Endothelial cell of umbilical vein (primary cell): ENCODE measurements around the gene ZNRF1. TPM values are rescaled to one million over a fixed set of nuclear protein-coding genes. Genes with fewer than 3 reads are reported as not detected.

ENCODE experiments used
- BruUV-seq: library from RNA; stranded (reverse); fragments of 400-500 nt; replicated peaks from 2 replicates; lab custom pipeline; 2021; lab: Mats Ljungman, UMichigan
- CTCF ChIA-PET: fragments of 300-600, 350-600 bp; sonication (Branson Sonifier 250); formaldehyde crosslinking; loops from one replicate; lab custom pipeline; 2021; ENCODE audit warnings: antibody characterized with exemption, inconsistent platforms; lab: Charles Lee
- POLR2A ChIA-PET: fragments of 300-600, 350-600 bp; sonication (Branson Sonifier 250); formaldehyde crosslinking; loops from one replicate; lab custom pipeline; 2021; ENCODE audit warnings: antibody characterized with exemption, inconsistent platforms; lab: Charles Lee
- DNase-seq: peaks from one replicate; pipeline ENCODE4 v3.0.0-alpha.2; 2011; ENCODE audit warnings: low read depth, low spot score
- FAIRE-seq: peaks from 2 replicates; lab custom pipeline; 2011; peaks lifted over from hg19 to GRCh38; lab: Jason Lieb, UNC
- H2AFZ ChIP-seq: 2 replicates; pipeline ENCODE4 v1.6.0; 2012; ENCODE audit warnings: low read depth, low read length, control low read depth, inconsistent platforms
- H3K27ac ChIP-seq: 2 replicates; pipeline ENCODE4 v1.5.1; 2011; ENCODE audit warnings: low read depth, mild to moderate bottlenecking, control low read depth, low read length, moderate library complexity; ENCODE audit not compliant: insufficient read depth
- H3K27me3 ChIP-seq, 2 experiments: 2 replicates each; pipeline versions ENCODE4 v1.6.0 to v1.6.1; 2011; ENCODE audit warnings: low read length in 2 of 2, mixed read lengths in 1 of 2; ENCODE audit not compliant: control insufficient read depth in 2 of 2, insufficient read depth in 2 of 2
- H3K36me3 ChIP-seq, 2 experiments: 2 replicates in 1 of 2; 3 replicates in 1 of 2; pipeline ENCODE4 v1.5.1; 2011; ENCODE audit warnings: low read length in 2 of 2, mild to moderate bottlenecking in 1 of 2, moderate library complexity in 1 of 2; ENCODE audit not compliant: control insufficient read depth in 2 of 2, insufficient read depth in 2 of 2; ENCODE audit errors: extremely low read depth in 1 of 2
- H3K4me1 ChIP-seq: 3 replicates; pipeline ENCODE4 v1.5.1; 2011; ENCODE audit warnings: mild to moderate bottlenecking, low read length; ENCODE audit not compliant: control insufficient read depth, insufficient read depth; ENCODE audit errors: extremely low read depth
- H3K4me2 ChIP-seq: 2 replicates; pipeline ENCODE4 v1.6.1; 2011; ENCODE audit warnings: low read length, control low read depth, mixed read lengths; ENCODE audit not compliant: insufficient read depth
- H3K4me3 ChIP-seq, 3 experiments: fragments of 200-600 bp in 1 of 3; sonication (generic), shearing (Covaris generic) in 1 of 3; replicated peaks in 1 of 3; 2 replicates each; pipeline ENCODE4 v1.5.1; 2011 to 2016; ENCODE audit warnings: control low read depth in 3 of 3, low read length in 3 of 3, mild to moderate bottlenecking in 2 of 3, inconsistent platforms in 1 of 3, low read depth in 1 of 3, moderate library complexity in 1 of 3; ENCODE audit not compliant: insufficient read depth in 1 of 3
- H3K79me2 ChIP-seq: 2 replicates; pipeline ENCODE4 v1.6.0; 2012; ENCODE audit warnings: low read length, inconsistent platforms; ENCODE audit not compliant: control insufficient read depth, insufficient read depth
- H3K9ac ChIP-seq: replicated peaks from 2 replicates; pipeline ENCODE3; 2011; ENCODE audit warnings: low read length, control low read depth; ENCODE audit not compliant: insufficient read depth; ENCODE audit errors: extremely low read depth
- H3K9me1 ChIP-seq: replicated peaks from 3 replicates; pipeline ENCODE4 v1.6.0; 2011; ENCODE audit warnings: mild to moderate bottlenecking, low read length; ENCODE audit not compliant: control insufficient read depth, insufficient read depth; ENCODE audit errors: extremely low read depth
- H3K9me3 ChIP-seq: replicated peaks from 2 replicates; pipeline ENCODE4 v1.5.1; 2012; ENCODE audit warnings: low read length, inconsistent platforms; ENCODE audit not compliant: control insufficient read depth, insufficient read depth
- H4K20me1 ChIP-seq: replicated peaks from 2 replicates; pipeline ENCODE3; 2011; ENCODE audit warnings: mild to moderate bottlenecking, low read length; ENCODE audit not compliant: control insufficient read depth, insufficient read depth; ENCODE audit errors: extremely low read depth
- EZH2 ChIP-seq: IDR thresholded peaks from 2 replicates; pipeline ENCODE4 v1.6.1; 2012; ENCODE audit warnings: borderline replicate concordance, low read depth, mild to moderate bottlenecking, moderate library complexity, low read length, inconsistent platforms; ENCODE audit not compliant: severe bottlenecking
- FOS ChIP-seq: IDR thresholded peaks from 2 replicates; pipeline ENCODE4 v1.6.1; 2011; ENCODE audit warnings: mild to moderate bottlenecking, low read length, moderate library complexity, borderline replicate concordance; ENCODE audit not compliant: insufficient read depth
- GATA2 ChIP-seq: IDR thresholded peaks from 2 replicates; pipeline ENCODE4 v1.7.0; 2011; ENCODE audit warnings: low read depth, mild to moderate bottlenecking, moderate library complexity, mixed read lengths, low read length; ENCODE audit not compliant: insufficient read length, insufficient read depth
- JUN ChIP-seq: IDR thresholded peaks from 2 replicates; pipeline ENCODE4 v1.6.1; 2011; ENCODE audit warnings: borderline replicate concordance, low read depth; ENCODE audit not compliant: insufficient read length, insufficient read depth
- MYC ChIP-seq: IDR thresholded peaks from one replicate; pipeline ENCODE4 v1.6.1; 2011; ENCODE audit warnings: mild to moderate bottlenecking, low read depth, low read length
- POLR2A ChIP-seq: IDR thresholded peaks from 2 replicates; pipeline ENCODE4 v1.6.1; 2012; ENCODE audit warnings: low read depth, mild to moderate bottlenecking, control low read depth, low read length
- POLR2AphosphoS5 ChIP-seq: IDR thresholded peaks from 2 replicates; pipeline ENCODE4 v1.6.1; 2012; ENCODE audit warnings: low read depth, mild to moderate bottlenecking, control low read depth, low read length, moderate library complexity; ENCODE audit not compliant: insufficient read depth
- dilution Hi-C: fragments of 300-500 bp; cut with MboI; formaldehyde crosslinking; loops from one replicate; pipeline ENCODE4 v1.15.0; 2019; ENCODE audit warnings: low sequenced_read_pairs; ENCODE audit not compliant: extremely low pct_ligation_motif_present
- intact Hi-C: fragments of 100-400 bp; cut with micrococcal nuclease; formaldehyde crosslinking; loops from one replicate; pipeline ENCODE4 v1.10.0; 2022
- polyA plus RNA-seq, 4 experiments: library from polyadenylated mRNA; depleted of rRNA in 3 of 4; stranded (reverse) in 3 of 4; unstranded in 1 of 4; fragments of >200 nt; gene quantifications; 2 replicates each; pipeline versions ENCODE4 v1.2.1 to v1.2.3, GENCODE V29; 2011 to 2012; ENCODE audit warnings: missing spikeins in 1 of 4
- total RNA-seq: library from RNA; stranded (reverse); gene quantifications from 2 replicates; pipeline ENCODE4 v1.2.3, GENCODE V29; 2021
- TF ChIP-seq, protein P1 (sequence below): IDR thresholded peaks from 2 replicates; pipeline ENCODE4 v1.6.1; 2011; ENCODE audit not compliant: insufficient read depth, insufficient read length
- TF ChIP-seq, protein P2 (sequence below), 2 donors: IDR thresholded peaks; 1 replicate in 1 of 2; 2 replicates in 1 of 2; pipeline ENCODE4 v1.5.1; 2011; ENCODE audit warnings: low read length in 2 of 2, mild to moderate bottlenecking in 2 of 2, moderate library complexity in 2 of 2, control low read depth in 1 of 2, inconsistent platforms in 1 of 2, low read depth in 1 of 2; ENCODE audit not compliant: insufficient read depth in 1 of 2; ENCODE audit errors: extremely low read depth in 1 of 2

Gene ZNRF1
- total and polyA plus RNA-seq, 2 donors (not counting 3 experiments of a cell fraction or from before 2014, with no cell fraction given), result 23.7 to 34.9 TPM

- POLR2A ChIA-PET, result no interaction called here
- H3K9ac ChIP-seq, result no peak overlapping the region
- BruUV-seq, result no TSS peak
- H3K27ac ChIP-seq, result no peak overlapping the region
- H3K36me3 ChIP-seq, result no peaks in the 10 kb centered on the region
- DNase-seq, result no peak
- no peaks in the 10 kb centered on the region for H3K9me1 ChIP-seq
- TF ChIP-seq POLR2AphosphoS5 (no peak), JUN (no peak), EZH2 (no peak), GATA2 (no peak), FOS (no peak), POLR2A (no peak), MYC (no peak)
- TF ChIP-seq, protein P1, sequence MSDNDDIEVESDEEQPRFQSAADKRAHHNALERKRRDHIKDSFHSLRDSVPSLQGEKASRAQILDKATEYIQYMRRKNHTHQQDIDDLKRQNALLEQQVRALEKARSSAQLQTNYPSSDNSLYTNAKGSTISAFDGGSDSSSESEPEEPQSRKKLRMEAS, result no peak
- TF ChIP-seq, protein P2, sequence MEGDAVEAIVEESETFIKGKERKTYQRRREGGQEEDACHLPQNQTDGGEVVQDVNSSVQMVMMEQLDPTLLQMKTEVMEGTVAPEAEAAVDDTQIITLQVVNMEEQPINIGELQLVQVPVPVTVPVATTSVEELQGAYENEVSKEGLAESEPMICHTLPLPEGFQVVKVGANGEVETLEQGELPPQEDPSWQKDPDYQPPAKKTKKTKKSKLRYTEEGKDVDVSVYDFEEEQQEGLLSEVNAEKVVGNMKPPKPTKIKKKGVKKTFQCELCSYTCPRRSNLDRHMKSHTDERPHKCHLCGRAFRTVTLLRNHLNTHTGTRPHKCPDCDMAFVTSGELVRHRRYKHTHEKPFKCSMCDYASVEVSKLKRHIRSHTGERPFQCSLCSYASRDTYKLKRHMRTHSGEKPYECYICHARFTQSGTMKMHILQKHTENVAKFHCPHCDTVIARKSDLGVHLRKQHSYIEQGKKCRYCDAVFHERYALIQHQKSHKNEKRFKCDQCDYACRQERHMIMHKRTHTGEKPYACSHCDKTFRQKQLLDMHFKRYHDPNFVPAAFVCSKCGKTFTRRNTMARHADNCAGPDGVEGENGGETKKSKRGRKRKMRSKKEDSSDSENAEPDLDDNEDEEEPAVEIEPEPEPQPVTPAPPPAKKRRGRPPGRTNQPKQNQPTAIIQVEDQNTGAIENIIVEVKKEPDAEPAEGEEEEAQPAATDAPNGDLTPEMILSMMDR (IDR thresholded peaks at IDR 0.05; ENCODE audit: extremely low read depth in 1 of 2, insufficient read depth in 1 of 2, low read depth in 1 of 2, low read length in 2 of 2), result no peak
- H2AFZ ChIP-seq, result no peak overlapping the region
- no peak overlapping the region for H3K4me2 ChIP-seq
- H4K20me1 ChIP-seq, result no peaks in the 10 kb centered on the region
- H3K27me3 ChIP-seq, result no peaks in the 10 kb centered on the region
- no peaks in the 10 kb centered on the region for H3K79me2 ChIP-seq
- CTCF ChIA-PET, result interaction anchor here (1.2 to 3.9 kb wide), 2 partner anchors 19 to 119 kb away, joined by 3 to 22 read pairs; partner anchors contain the start of gene ZNRF1
- H3K4me3 ChIP-seq, result no peak overlapping the region
- H3K4me1 ChIP-seq, result peaks cover 1% of the 10 kb centered on the region
- dilution Hi-C loops, result no loop called here
- no peaks in the 10 kb centered on the region for H3K9me3 ChIP-seq
- no peak for FAIRE-seq
- intact Hi-C loops, result no loop called here
These were observed 118.1 kb downstream of the ZNRF1 start for GRCh38 chr16:75116911-75117245.
